AG09319 (cell line): Measurements from ENCODE around the gene CCR3.

Experiments
- DNase-seq: peaks from one replicate; pipeline ENCODE4 v3.0.0-alpha.2; 2010; ENCODE audit warnings: low read depth; ENCODE audit errors: extremely low read depth
- CTCF ChIP-seq: IDR thresholded peaks from 2 replicates; pipeline ENCODE4 v1.5.1; 2011; ENCODE audit warnings: low read depth, mild to moderate bottlenecking, inconsistent platforms, low read length, moderate library complexity

CCR3 gene

GRCh38 chr3:46261926-46262594 is 19.8 kb downstream of the CCR3 start:
- no peak for TF ChIP-seq CTCF
- DNase-seq = no peak

- no peak for DNase-seq
- TF ChIP-seq CTCF = no peak
Observed at GRCh38 chr3:46264002-46264401, 21.7 kb downstream of the CCR3 start.

- DNase-seq = no peak
- TF ChIP-seq CTCF = no peak
Observed at GRCh38 chr3:46266598-46266997, 24.3 kb downstream of the CCR3 start.

GRCh38 chr3:46269556-46269955 is 27.3 kb downstream of the CCR3 start:
- TF ChIP-seq CTCF = no peak
- no peak for DNase-seq

- TF ChIP-seq CTCF = no peak
- DNase-seq = no peak
Observed at GRCh38 chr3:46270474-46270873, 28.2 kb downstream of the CCR3 start.

GRCh38 chr3:46271209-46271745 is 29.0 kb downstream of the CCR3 start:
- TF ChIP-seq CTCF = no peak
- no peak for DNase-seq

GRCh38 chr3:46272028-46272451 is 29.8 kb downstream of the CCR3 start:
- DNase-seq = no peak
- TF ChIP-seq CTCF = no peak
